ENCODE results near the gene CCDC77. TPM values are rescaled to one million over a fixed set of nuclear protein-coding genes. Genes with fewer than 3 reads are reported as not detected.

Gene CCDC77
- total and polyA plus RNA-seq, 10 of the 15 experiments (the other 5 are each of a cell fraction or from before 2014, with no cell fraction given) = 8.8 to 22.5 (median 15.8) TPM

DNA sequence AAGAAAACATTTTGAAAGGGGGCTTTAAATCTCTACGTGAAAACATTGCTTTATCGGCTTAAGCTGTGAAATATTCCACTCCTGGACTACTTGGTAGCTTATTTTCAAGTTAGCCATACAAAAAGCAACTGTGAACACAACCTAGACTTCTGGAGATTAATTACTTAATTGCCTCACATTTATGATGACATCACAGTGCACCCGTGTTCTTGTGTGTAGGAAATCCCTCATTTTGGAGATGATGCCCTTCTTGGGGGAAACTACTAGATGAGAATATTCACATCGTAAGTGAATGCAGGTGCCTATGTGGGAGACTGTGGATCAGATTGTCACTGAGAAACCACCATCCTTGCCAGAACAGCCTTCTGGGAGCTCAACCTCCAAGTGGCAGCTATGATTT lies 47.8 kb downstream of the CCDC77 start:
- Histone ChIP-seq H3K36me3 (ENCODE audit: control insufficient read depth in 2 of 2, insufficient read depth in 2 of 2, low read length in 1 of 2) (no peaks in the 10 kb centered on the region), H3K27me3 (replicated peaks in 1 of 2; ENCODE audit: control insufficient read depth in 2 of 2, insufficient read depth in 2 of 2, low read length in 1 of 2) (no peaks in the 10 kb centered on the region), H3K27ac (ENCODE audit: control insufficient read depth, insufficient read depth) (no peak overlapping the region), H2AFZ (ENCODE audit: control insufficient read depth, low read depth, low read length) (no peak overlapping the region), H3K4me1 (ENCODE audit: control insufficient read depth, insufficient read depth, low read length) (no peaks in the 10 kb centered on the region), H3K9me3 (replicated peaks; ENCODE audit: control insufficient read depth, insufficient read depth, low read length) (no peaks in the 10 kb centered on the region), H4K20me1 (ENCODE audit: control insufficient read depth, insufficient read depth) (no peaks in the 10 kb centered on the region), H3K4me3 (no peak overlapping the region), H3K79me2 (ENCODE audit: control insufficient read depth, insufficient read depth, low read length) (no peaks in the 10 kb centered on the region), H3K4me2 (ENCODE audit: control insufficient read depth, insufficient read depth) (no peak overlapping the region), H3K9ac (ENCODE audit: control insufficient read depth, insufficient read depth, low read length) (no peak overlapping the region)
- no TSS peak for BruUV-seq (replicated peaks)
- CTCF ChIA-PET = interaction anchor here (0.8 to 4.2 kb wide), 9 partner anchors 8 to 452 kb away, joined by 3 to 33 read pairs (median 4); no protein-coding TSS in a partner anchor
- RAD21 ChIA-PET (ENCODE audit: unreplicated experiment) = interaction anchor here (1.0 to 1.5 kb wide), 2 partner anchors 95 to 102 kb away, joined by 3 read pairs; no protein-coding TSS in a partner anchor
- intact Hi-C loops (cut with micrococcal nuclease; ENCODE audit: unreplicated experiment) (no loop called here), in situ Hi-C loops (cut with MboI) (no loop called here)
- 29% methylated on average over 4 of the region's 4 CpGs for WGBS (ENCODE audit: insufficient coverage, insufficient replicate concordance, low lambda C conversion rate, missing lambda C conversion rate)
- SMC1A ChIA-PET (ENCODE audit: uncharacterized antibody, unreplicated experiment) = interaction anchor here (0.6 to 0.7 kb wide), 2 partner anchors 68 to 358 kb away, joined by 3 read pairs; no protein-coding TSS in a partner anchor
- no peak for FAIRE-seq
- POLR2A ChIA-PET = interaction anchor here (0.6 kb wide), 1 partner anchor 161 kb away, joined by 3 read pairs; no protein-coding TSS in a partner anchor
- no peak for DNase-seq (ENCODE audit: low read depth, low spot score)
- ATAC-seq = no peak
- TF ChIP-seq, protein P1, sequence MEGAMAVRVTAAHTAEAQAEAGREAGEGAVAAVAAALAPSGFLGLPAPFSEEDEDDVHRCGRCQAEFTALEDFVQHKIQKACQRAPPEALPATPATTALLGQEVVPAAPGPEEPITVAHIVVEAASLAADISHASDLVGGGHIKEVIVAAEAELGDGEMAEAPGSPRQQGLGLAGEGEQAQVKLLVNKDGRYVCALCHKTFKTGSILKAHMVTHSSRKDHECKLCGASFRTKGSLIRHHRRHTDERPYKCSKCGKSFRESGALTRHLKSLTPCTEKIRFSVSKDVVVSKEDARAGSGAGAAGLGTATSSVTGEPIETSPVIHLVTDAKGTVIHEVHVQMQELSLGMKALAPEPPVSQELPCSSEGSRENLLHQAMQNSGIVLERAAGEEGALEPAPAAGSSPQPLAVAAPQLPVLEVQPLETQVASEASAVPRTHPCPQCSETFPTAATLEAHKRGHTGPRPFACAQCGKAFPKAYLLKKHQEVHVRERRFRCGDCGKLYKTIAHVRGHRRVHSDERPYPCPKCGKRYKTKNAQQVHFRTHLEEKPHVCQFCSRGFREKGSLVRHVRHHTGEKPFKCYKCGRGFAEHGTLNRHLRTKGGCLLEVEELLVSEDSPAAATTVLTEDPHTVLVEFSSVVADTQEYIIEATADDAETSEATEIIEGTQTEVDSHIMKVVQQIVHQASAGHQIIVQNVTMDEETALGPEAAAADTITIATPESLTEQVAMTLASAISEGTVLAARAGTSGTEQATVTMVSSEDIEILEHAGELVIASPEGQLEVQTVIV (IDR thresholded peaks at IDR 0.05; ENCODE audit: borderline replicate concordance, partially characterized antibody) = no peak
- TF ChIP-seq, protein P2, sequence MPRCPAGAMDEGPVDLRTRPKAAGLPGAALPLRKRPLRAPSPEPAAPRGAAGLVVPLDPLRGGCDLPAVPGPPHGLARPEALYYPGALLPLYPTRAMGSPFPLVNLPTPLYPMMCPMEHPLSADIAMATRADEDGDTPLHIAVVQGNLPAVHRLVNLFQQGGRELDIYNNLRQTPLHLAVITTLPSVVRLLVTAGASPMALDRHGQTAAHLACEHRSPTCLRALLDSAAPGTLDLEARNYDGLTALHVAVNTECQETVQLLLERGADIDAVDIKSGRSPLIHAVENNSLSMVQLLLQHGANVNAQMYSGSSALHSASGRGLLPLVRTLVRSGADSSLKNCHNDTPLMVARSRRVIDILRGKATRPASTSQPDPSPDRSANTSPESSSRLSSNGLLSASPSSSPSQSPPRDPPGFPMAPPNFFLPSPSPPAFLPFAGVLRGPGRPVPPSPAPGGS (IDR thresholded peaks at IDR 0.05; ENCODE audit: borderline replicate concordance, insufficient read depth, low read depth, low read length, poor library complexity, severe bottlenecking) = no peak
- TF ChIP-seq CBX3 (IDR thresholded peaks at IDR 0.05; ENCODE audit: borderline replicate concordance, low read depth) (no peak), MYB (IDR thresholded peaks at IDR 0.05; ENCODE audit: borderline replicate concordance, low read depth, low read length) (no peak), SREBF2 (IDR thresholded peaks at IDR 0.05; ENCODE audit: low read length) (no peak), NFYB (IDR thresholded peaks at IDR 0.05; ENCODE audit: insufficient read depth, low read depth, low read length) (no peak), IRF4 (IDR thresholded peaks at IDR 0.05; ENCODE audit: low read depth, low read length) (no peak), BMI1 (IDR thresholded peaks at IDR 0.05; ENCODE audit: borderline replicate concordance) (no peak), JUND (IDR thresholded peaks at IDR 0.05; ENCODE audit: low read depth, low read length) (no peak), KAT2A (conservative IDR thresholded peaks at IDR 0.05; ENCODE audit: control insufficient read depth, low read depth, low read length) (no peak)
- TF ChIP-seq, protein P3, sequence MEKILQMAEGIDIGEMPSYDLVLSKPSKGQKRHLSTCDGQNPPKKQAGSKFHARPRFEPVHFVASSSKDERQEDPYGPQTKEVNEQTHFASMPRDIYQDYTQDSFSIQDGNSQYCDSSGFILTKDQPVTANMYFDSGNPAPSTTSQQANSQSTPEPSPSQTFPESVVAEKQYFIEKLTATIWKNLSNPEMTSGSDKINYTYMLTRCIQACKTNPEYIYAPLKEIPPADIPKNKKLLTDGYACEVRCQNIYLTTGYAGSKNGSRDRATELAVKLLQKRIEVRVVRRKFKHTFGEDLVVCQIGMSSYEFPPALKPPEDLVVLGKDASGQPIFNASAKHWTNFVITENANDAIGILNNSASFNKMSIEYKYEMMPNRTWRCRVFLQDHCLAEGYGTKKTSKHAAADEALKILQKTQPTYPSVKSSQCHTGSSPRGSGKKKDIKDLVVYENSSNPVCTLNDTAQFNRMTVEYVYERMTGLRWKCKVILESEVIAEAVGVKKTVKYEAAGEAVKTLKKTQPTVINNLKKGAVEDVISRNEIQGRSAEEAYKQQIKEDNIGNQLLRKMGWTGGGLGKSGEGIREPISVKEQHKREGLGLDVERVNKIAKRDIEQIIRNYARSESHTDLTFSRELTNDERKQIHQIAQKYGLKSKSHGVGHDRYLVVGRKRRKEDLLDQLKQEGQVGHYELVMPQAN (conservative IDR thresholded peaks at IDR 0.05) = no peak
- TF ChIP-seq, protein P4, sequence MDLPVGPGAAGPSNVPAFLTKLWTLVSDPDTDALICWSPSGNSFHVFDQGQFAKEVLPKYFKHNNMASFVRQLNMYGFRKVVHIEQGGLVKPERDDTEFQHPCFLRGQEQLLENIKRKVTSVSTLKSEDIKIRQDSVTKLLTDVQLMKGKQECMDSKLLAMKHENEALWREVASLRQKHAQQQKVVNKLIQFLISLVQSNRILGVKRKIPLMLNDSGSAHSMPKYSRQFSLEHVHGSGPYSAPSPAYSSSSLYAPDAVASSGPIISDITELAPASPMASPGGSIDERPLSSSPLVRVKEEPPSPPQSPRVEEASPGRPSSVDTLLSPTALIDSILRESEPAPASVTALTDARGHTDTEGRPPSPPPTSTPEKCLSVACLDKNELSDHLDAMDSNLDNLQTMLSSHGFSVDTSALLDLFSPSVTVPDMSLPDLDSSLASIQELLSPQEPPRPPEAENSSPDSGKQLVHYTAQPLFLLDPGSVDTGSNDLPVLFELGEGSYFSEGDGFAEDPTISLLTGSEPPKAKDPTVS (IDR thresholded peaks at IDR 0.05; ENCODE audit: low read depth, low read length) = no peak

All from GM12878 (cell line).